UCSD-AML1 (cell line): ENCODE data around the gene IRAG1.

ENCODE experiments used
- DNase-seq: peaks from one replicate; lab custom pipeline; 2025; ENCODE audit not compliant: unreplicated experiment; lab: John Stamatoyannopoulos, UW

The IRAG1 gene

GRCh38 chr11:10666556-10667520 lies 26.7 kb downstream of the IRAG1 start:
- DNase-seq, result no peak

GRCh38 chr11:10664496-10664895 lies 29.1 kb downstream of the IRAG1 start:
- DNase-seq, result no peak

GRCh38 chr11:10663990-10664389 lies 29.6 kb downstream of the IRAG1 start:
- DNase-seq, result no peak

- DNase-seq, result no peak
Observed at GRCh38 chr11:10663365-10663764, 30.2 kb downstream of the IRAG1 start.

- DNase-seq, result no peak
Observed at GRCh38 chr11:10660323-10660722, 33.2 kb downstream of the IRAG1 start.

GRCh38 chr11:10659339-10660216 lies 34.0 kb downstream of the IRAG1 start:
- DNase-seq, result peak; percentile 39

GRCh38 chr11:10658621-10659338 lies 34.8 kb downstream of the IRAG1 start:
- no peak for DNase-seq

GRCh38 chr11:10657308-10658271 lies 36.0 kb downstream of the IRAG1 start:
- no peak for DNase-seq

- DNase-seq, result no peak
Observed at GRCh38 chr11:10655943-10656576, 37.5 kb downstream of the IRAG1 start.

- DNase-seq, result no peak
Observed at GRCh38 chr11:10655227-10655626, 38.3 kb downstream of the IRAG1 start.

- no peak for DNase-seq
Observed at GRCh38 chr11:10654811-10655150, 38.8 kb downstream of the IRAG1 start.

GRCh38 chr11:10653946-10654810 lies 39.4 kb downstream of the IRAG1 start:
- DNase-seq, result no peak

GRCh38 chr11:10653261-10653660 lies 40.3 kb downstream of the IRAG1 start:
- no peak for DNase-seq

- DNase-seq, result no peak
Observed at GRCh38 chr11:10651656-10652361, 41.7 kb downstream of the IRAG1 start.

- no peak for DNase-seq
Observed at GRCh38 chr11:10650630-10651029, 42.9 kb downstream of the IRAG1 start.

GRCh38 chr11:10650166-10650565 lies 43.4 kb downstream of the IRAG1 start:
- no peak for DNase-seq

- no peak for DNase-seq
Observed at GRCh38 chr11:10648871-10649270, 44.7 kb downstream of the IRAG1 start.
